Nephron progenitor cell (in vitro differentiated cells): Measurements from ENCODE around the gene OR7G1.

ENCODE experiments used
- DNase-seq: peaks from one replicate; pipeline ENCODE4 v3.0.0; 2021
- H3K27ac Mint-ChIP-seq: 2 replicates; pipeline ENCODE4 v1.8.0; 2021; ENCODE audit warnings: mild to moderate bottlenecking, moderate library complexity, mixed read lengths
- H3K27me3 Mint-ChIP-seq: 2 replicates; pipeline ENCODE4 v1.8.0; 2021; ENCODE audit warnings: mild to moderate bottlenecking, low read depth, mixed read lengths; ENCODE audit not compliant: poor library complexity
- H3K36me3 Mint-ChIP-seq: 2 replicates; pipeline ENCODE4 v1.8.0; 2021; ENCODE audit warnings: low read depth, mixed read lengths
- H3K4me1 Mint-ChIP-seq: 2 replicates; pipeline ENCODE4 v1.8.0; 2021; ENCODE audit warnings: mixed read lengths
- H3K4me3 Mint-ChIP-seq: 2 replicates; pipeline ENCODE4 v1.8.0; 2021; ENCODE audit warnings: mild to moderate bottlenecking, moderate library complexity, mixed read lengths
- H3K9me3 Mint-ChIP-seq: 2 replicates; pipeline ENCODE4 v1.8.0; 2021; ENCODE audit warnings: mild to moderate bottlenecking, moderate library complexity, mixed read lengths
- CTCF ChIP-seq: fragments of 200-600 bp; sonication (generic); IDR thresholded peaks from 2 replicates; pipeline ENCODE4 v1.5.0; 2021; ENCODE audit warnings: antibody characterized with exemption

The OR7G1 gene

GRCh38 chr19:9140159-9140874 lies 24.8 kb upstream of the OR7G1 start, which contains the start of gene ZNF317:
TSS of gene ZNF317 (plus strand) at chr19:9140397. CDS start at chr19:9156017, 15,620 bp downstream.
- H3K27me3 Mint-ChIP-seq = peaks cover 8% of the 10 kb centered on the region
- peaks cover 52% of the 10 kb centered on the region for H3K36me3 Mint-ChIP-seq
- peak; percentile 89 for DNase-seq
- H3K4me3 Mint-ChIP-seq = peak within 1 kb of the TSS; percentile 99
- H3K27ac Mint-ChIP-seq = peak within 1 kb of the TSS; percentile 99
- H3K9me3 Mint-ChIP-seq = peaks cover 60% of the 10 kb centered on the region
- peaks cover 12% of the 10 kb centered on the region for H3K4me1 Mint-ChIP-seq
- no peak for TF ChIP-seq CTCF

DNA sequence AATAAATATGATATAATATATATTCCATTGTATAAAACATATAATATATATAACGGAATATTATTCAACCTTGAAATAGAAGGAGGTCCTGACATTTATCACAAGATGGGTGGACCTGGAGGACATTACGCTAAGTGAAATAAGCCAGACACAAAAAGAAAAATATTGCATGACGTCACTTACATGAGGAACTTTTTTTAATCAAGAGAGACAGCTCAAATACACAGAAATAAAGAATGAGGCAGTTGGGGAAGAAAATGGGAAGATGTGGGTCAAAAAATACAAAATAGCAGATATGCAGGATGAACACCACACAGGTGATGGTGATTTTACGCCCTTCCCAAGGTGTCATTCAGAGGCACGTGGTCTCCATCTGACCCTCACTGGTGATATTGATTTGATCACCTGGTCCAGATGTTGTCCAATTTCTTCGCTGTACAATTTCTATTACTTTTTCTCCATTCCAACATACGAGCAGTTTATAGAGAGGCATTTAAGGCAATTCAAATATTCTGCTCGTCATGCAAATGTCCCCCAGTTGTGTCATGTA lies 24.1 kb upstream of the OR7G1 start:
- H3K4me3 Mint-ChIP-seq = peak overlapping the region; percentile 99
- H3K9me3 Mint-ChIP-seq = peaks cover 54% of the 10 kb centered on the region
- peak overlapping the region; percentile 99 for H3K27ac Mint-ChIP-seq
- H3K27me3 Mint-ChIP-seq = peaks cover 8% of the 10 kb centered on the region
- peaks cover 46% of the 10 kb centered on the region for H3K36me3 Mint-ChIP-seq
- no peak for TF ChIP-seq CTCF
- DNase-seq = no peak
- peaks cover 12% of the 10 kb centered on the region for H3K4me1 Mint-ChIP-seq

GRCh38 chr19:9132422-9132821 lies 16.9 kb upstream of the OR7G1 start:
- Mint-ChIP-seq H3K36me3 (no peaks in the 10 kb centered on the region), H3K9me3 (peaks cover 35% of the 10 kb centered on the region), H3K4me1 (no peaks in the 10 kb centered on the region), H3K27me3 (peaks cover 9% of the 10 kb centered on the region), H3K27ac (no peak overlapping the region), H3K4me3 (no peak overlapping the region)
- TF ChIP-seq CTCF = no peak
- DNase-seq = no peak

DNA sequence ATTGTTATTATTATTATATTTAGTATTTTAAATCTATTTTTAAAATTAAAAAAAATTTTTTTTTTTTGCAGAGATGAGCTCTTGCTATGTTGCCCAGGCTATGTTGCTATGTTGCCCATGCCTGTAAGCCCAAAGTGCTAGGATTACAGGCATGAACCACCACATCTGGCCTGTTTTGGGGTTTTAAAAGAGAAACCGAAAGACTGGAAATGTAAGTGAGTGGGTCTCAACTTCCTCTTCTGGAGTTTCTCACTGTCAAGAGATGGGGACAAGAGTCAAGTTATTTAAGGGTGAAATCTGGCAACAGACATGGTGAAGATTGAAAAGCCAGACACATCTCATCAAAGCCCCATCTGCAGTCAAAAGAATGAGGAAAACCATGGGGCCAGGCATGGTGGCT lies 15.4 kb upstream of the OR7G1 start:
- Mint-ChIP-seq H3K27ac (no peak overlapping the region), H3K9me3 (peaks cover 48% of the 10 kb centered on the region), H3K27me3 (peaks cover 16% of the 10 kb centered on the region), H3K4me1 (no peaks in the 10 kb centered on the region), H3K36me3 (no peaks in the 10 kb centered on the region), H3K4me3 (no peak overlapping the region)
- DNase-seq = no peak
- no peak for TF ChIP-seq CTCF

GRCh38 chr19:9128171-9128570 lies 12.6 kb upstream of the OR7G1 start:
- H3K4me1 Mint-ChIP-seq = no peaks in the 10 kb centered on the region
- no peaks in the 10 kb centered on the region for H3K36me3 Mint-ChIP-seq
- H3K27ac Mint-ChIP-seq = no peak overlapping the region
- DNase-seq = no peak
- no peak overlapping the region for H3K4me3 Mint-ChIP-seq
- no peak for TF ChIP-seq CTCF
- peaks cover 62% of the 10 kb centered on the region for H3K9me3 Mint-ChIP-seq
- peaks cover 20% of the 10 kb centered on the region for H3K27me3 Mint-ChIP-seq

- no peak for DNase-seq
- peaks cover 21% of the 10 kb centered on the region for H3K27me3 Mint-ChIP-seq
- no peaks in the 10 kb centered on the region for H3K4me1 Mint-ChIP-seq
- H3K4me3 Mint-ChIP-seq = no peak within 1 kb of the TSS
- peaks cover 68% of the 10 kb centered on the region for H3K9me3 Mint-ChIP-seq
- no peaks in the 10 kb centered on the region for H3K36me3 Mint-ChIP-seq
- H3K27ac Mint-ChIP-seq = no peak within 1 kb of the TSS
- TF ChIP-seq CTCF = no peak
Measured at GRCh38 chr19:9126900-9127405, 11.4 kb upstream of the OR7G1 start, which contains the start of gene OR7G3. TSS of gene OR7G3 (minus strand) at chr19:9126950. CDS start at chr19:9126950, 0 bp downstream.
